H9 (cell line): ENCODE measurements around the gene KLF17. TPM values are rescaled to one million over a fixed set of nuclear protein-coding genes. Genes with fewer than 3 reads are reported as not detected.
"Not testable (repeated sequence)": the region's sequence is repeated elsewhere in the genome, so short reads cannot be mapped to it uniquely, and the experiment has no call there.

Experiments used
- DNase-seq: peaks from one replicate; pipeline ENCODE4 v3.0.0-alpha.2; 2017
- H2AFZ ChIP-seq: one replicate; pipeline ENCODE4 v1.6.1; 2013; ENCODE audit warnings: mild to moderate bottlenecking, low read length, control low read depth, moderate library complexity
- H2AK5ac ChIP-seq: 2 replicates; pipeline ENCODE4 v1.6.1; 2013; ENCODE audit warnings: low read length, control low read depth, mixed read lengths; ENCODE audit not compliant: insufficient read length
- H2BK120ac ChIP-seq: one replicate; pipeline ENCODE4 v1.6.1; 2013; ENCODE audit warnings: low read depth, mild to moderate bottlenecking, low read length, control low read depth, inconsistent platforms; ENCODE audit not compliant: poor library complexity, severe bottlenecking
- H2BK12ac ChIP-seq: 2 replicates; pipeline ENCODE4 v1.6.1; 2013; ENCODE audit warnings: low read length, control low read depth, mixed read lengths, low read depth; ENCODE audit not compliant: insufficient read length
- H2BK15ac ChIP-seq: 2 replicates; pipeline ENCODE4 v1.6.1; 2013; ENCODE audit warnings: low read depth, low read length, control low read depth
- H2BK20ac ChIP-seq: one replicate; pipeline ENCODE4 v1.6.1; 2013; ENCODE audit warnings: low read depth, mild to moderate bottlenecking, low read length, control low read depth, inconsistent platforms; ENCODE audit not compliant: poor library complexity, severe bottlenecking
- H2BK5ac ChIP-seq: 2 replicates; pipeline ENCODE4 v1.6.1; 2013; ENCODE audit warnings: low read length, control low read depth, mixed read lengths; ENCODE audit not compliant: insufficient read length
- H3K14ac ChIP-seq: 2 replicates; pipeline ENCODE4 v1.6.1; 2013; ENCODE audit warnings: low read length, control low read depth; ENCODE audit not compliant: insufficient read depth
- H3K18ac ChIP-seq: 2 replicates; pipeline ENCODE4 v1.6.1; 2013; ENCODE audit warnings: low read depth, mild to moderate bottlenecking, mixed read lengths, low read length, control low read depth; ENCODE audit not compliant: insufficient read length
- H3K23ac ChIP-seq: 2 replicates; pipeline ENCODE4 v1.6.1; 2013; ENCODE audit warnings: low read length, control low read depth, mixed read lengths, low read depth; ENCODE audit not compliant: insufficient read length
- H3K23me2 ChIP-seq: 2 replicates; pipeline ENCODE4 v1.6.1; 2013; ENCODE audit warnings: low read depth, mild to moderate bottlenecking, mixed read lengths, low read length, control low read depth; ENCODE audit not compliant: insufficient read length, poor library complexity, severe bottlenecking
- H3K27ac ChIP-seq: 2 replicates; pipeline ENCODE4 v1.5.1; 2013; ENCODE audit warnings: low read length, control low read depth, mixed read lengths, low read depth; ENCODE audit not compliant: insufficient read length
- H3K27me3 ChIP-seq: 2 replicates; pipeline ENCODE4 v1.6.1; 2013; ENCODE audit warnings: low read length, control low read depth, inconsistent platforms; ENCODE audit not compliant: insufficient read depth
- H3K4ac ChIP-seq: 2 replicates; pipeline ENCODE4 v1.6.1; 2013; ENCODE audit warnings: low read depth, mild to moderate bottlenecking, control low read depth, inconsistent platforms, low read length, moderate library complexity
- H3K4me1 ChIP-seq: 2 replicates; pipeline ENCODE4 v1.6.1; 2013; ENCODE audit warnings: low read length, control low read depth, inconsistent platforms; ENCODE audit not compliant: insufficient read depth
- H3K4me2 ChIP-seq: 2 replicates; pipeline ENCODE4 v1.6.1; 2013; ENCODE audit warnings: low read length, control low read depth, mixed read lengths; ENCODE audit not compliant: insufficient read length, insufficient read depth
- H3K56ac ChIP-seq: 2 replicates; pipeline ENCODE4 v1.6.1; 2013; ENCODE audit warnings: low read depth, mild to moderate bottlenecking, mixed read lengths, low read length, control low read depth; ENCODE audit not compliant: insufficient read length
- H3K79me1 ChIP-seq: 2 replicates; pipeline ENCODE4 v1.6.1; 2013; ENCODE audit warnings: low read depth, mild to moderate bottlenecking, moderate library complexity, low read length, control low read depth, inconsistent platforms; ENCODE audit not compliant: insufficient read depth, poor library complexity, severe bottlenecking
- H3K79me2 ChIP-seq: 2 replicates; pipeline ENCODE4 v1.6.1; 2013; ENCODE audit warnings: low read length, control low read depth, inconsistent platforms; ENCODE audit not compliant: insufficient read depth
- H3K9ac ChIP-seq: 2 replicates; pipeline ENCODE4 v1.6.1; 2013; ENCODE audit warnings: low read length, control low read depth, mixed read lengths; ENCODE audit not compliant: insufficient read length; ENCODE audit errors: extremely low read depth
- H3K9me3 ChIP-seq: one replicate; pipeline ENCODE4 v1.6.1; 2013; ENCODE audit warnings: low read depth, low read length, inconsistent platforms; ENCODE audit not compliant: control insufficient read depth
- H3T11ph ChIP-seq: one replicate; pipeline ENCODE4 v1.6.1; 2013; ENCODE audit warnings: mild to moderate bottlenecking, low read length, control low read depth, inconsistent platforms
- H4K20me1 ChIP-seq: one replicate; pipeline ENCODE4 v1.6.1; 2013; ENCODE audit not compliant: control insufficient read depth, insufficient read length, insufficient read depth
- H4K5ac ChIP-seq: 2 replicates; pipeline ENCODE4 v1.6.1; 2013; ENCODE audit warnings: low read depth, mild to moderate bottlenecking, mixed read lengths, low read length, control low read depth; ENCODE audit not compliant: insufficient read length
- H4K8ac ChIP-seq: replicated peaks from 2 replicates; pipeline ENCODE4 v1.6.1; 2013; ENCODE audit warnings: low read length, control low read depth, mixed read lengths, low read depth; ENCODE audit not compliant: insufficient read length
- H4K91ac ChIP-seq: 2 replicates; pipeline ENCODE4 v1.6.1; 2013; ENCODE audit warnings: low read depth, mild to moderate bottlenecking, moderate library complexity, mixed read lengths, low read length, control low read depth; ENCODE audit not compliant: insufficient read length
- H3K27ac Mint-ChIP-seq, 3 experiments: 2 replicates in 2 of 3; 3 replicates in 1 of 3; pipeline ENCODE4 v1.8.0; 2020 to 2021; ENCODE audit warnings: mixed read lengths in 3 of 3, mild to moderate bottlenecking in 1 of 3, moderate library complexity in 1 of 3
- H3K27me3 Mint-ChIP-seq: 2 replicates; pipeline ENCODE4 v1.8.0; 2021; ENCODE audit warnings: low read depth, mild to moderate bottlenecking, moderate library complexity, mixed read lengths
- H3K36me3 Mint-ChIP-seq, 3 experiments: 2 replicates in 2 of 3; 3 replicates in 1 of 3; pipeline ENCODE4 v1.8.0; 2020 to 2021; ENCODE audit warnings: low read depth in 3 of 3, mixed read lengths in 3 of 3; ENCODE audit not compliant: insufficient read depth in 1 of 3
- H3K4me1 Mint-ChIP-seq, 2 experiments: 2 replicates each; pipeline ENCODE4 v1.8.0; 2020; ENCODE audit warnings: mixed read lengths in 2 of 2
- H3K4me3 Mint-ChIP-seq, 2 experiments: 2 replicates in 1 of 2; 3 replicates in 1 of 2; pipeline ENCODE4 v1.8.0; 2020 to 2021; ENCODE audit warnings: mild to moderate bottlenecking in 2 of 2, mixed read lengths in 2 of 2, moderate library complexity in 1 of 2
- H3K9me3 Mint-ChIP-seq, 2 experiments: 2 replicates in 1 of 2; 3 replicates in 1 of 2; pipeline ENCODE4 v1.8.0; 2020; ENCODE audit warnings: mild to moderate bottlenecking in 2 of 2, mixed read lengths in 2 of 2, moderate library complexity in 1 of 2
- WGBS: extraction: QIAGEN DNeasy Blood & Tissue Kit; methylation state at CpG from one replicate; pipeline ENCODE4 v1.1.7; 2013; ENCODE audit warnings: missing lambda C conversion rate, low lambda C conversion rate, mixed read lengths; ENCODE audit not compliant: insufficient read length; ENCODE audit errors: extremely low coverage; 5-methylcytosine and 5-hydroxymethylcytosine counted together
- total RNA-seq: library from RNA; stranded (reverse); gene quantifications from 2 replicates; pipeline ENCODE4 v1.2.1, GENCODE V29; 2021
- TF ChIP-seq, protein P1 (sequence below): fragments of 200-600 bp; sonication (generic); conservative IDR thresholded peaks from 3 replicates; pipeline ENCODE4 v1.8.0; 2021; ENCODE audit warnings: antibody characterized with exemption, mild to moderate bottlenecking

The KLF17 gene
- total RNA-seq, 1 experiment from 2014 or later, result 0.09 TPM

DNA sequence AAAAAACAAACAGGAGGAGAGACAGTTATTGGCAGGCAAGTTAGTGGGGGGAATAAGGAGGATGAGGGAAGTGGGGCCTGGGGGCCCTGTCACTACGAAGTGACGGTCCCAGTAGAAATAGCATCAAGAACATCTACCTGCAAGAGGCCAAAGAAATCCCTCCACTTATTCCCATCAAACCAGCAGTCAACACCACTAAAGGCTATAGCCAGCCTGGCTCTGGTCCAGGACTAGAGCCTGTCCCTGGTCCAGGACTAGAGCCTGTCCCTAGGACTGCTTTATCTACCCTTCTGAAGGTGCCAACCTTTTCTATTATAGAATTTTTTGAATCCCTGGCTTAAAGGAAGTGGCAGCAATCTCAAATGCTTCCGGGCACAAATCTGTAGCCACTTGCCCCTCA lies 19.6 kb downstream of the KLF17 start:
- no peak overlapping the region for H2AK5ac ChIP-seq
- H4K8ac ChIP-seq, result no peak overlapping the region
- H3K4ac ChIP-seq, result no peak overlapping the region
- H3K23me2 ChIP-seq, result no peaks in the 10 kb centered on the region
- H4K91ac ChIP-seq, result no peak overlapping the region
- H3K36me3 Mint-ChIP-seq, result no peaks in the 10 kb centered on the region
- H3K56ac ChIP-seq, result no peak overlapping the region
- DNase-seq, result no peak
- no CpG with 5 or more reads among the region's 3 CpGs for WGBS
- H3K79me1 ChIP-seq, result no peaks in the 10 kb centered on the region
- no peak overlapping the region for H2BK5ac ChIP-seq
- no peak overlapping the region for H3K18ac ChIP-seq
- H3K9ac ChIP-seq, result no peak overlapping the region
- H4K20me1 ChIP-seq, result no peaks in the 10 kb centered on the region
- no peak overlapping the region for H3K27ac ChIP-seq
- no peaks in the 10 kb centered on the region for H3K27me3 ChIP-seq
- no peaks in the 10 kb centered on the region for H3K4me1 Mint-ChIP-seq
- H2BK120ac ChIP-seq, result no peak overlapping the region
- no peaks in the 10 kb centered on the region for H3K9me3 ChIP-seq
- H3K27me3 Mint-ChIP-seq, result peaks cover 8% of the 10 kb centered on the region
- no peak overlapping the region for H3K14ac ChIP-seq
- H2AFZ ChIP-seq, result no peak overlapping the region
- H3K27ac Mint-ChIP-seq, result no peak overlapping the region
- no peaks in the 10 kb centered on the region for H3K79me2 ChIP-seq
- H3K4me2 ChIP-seq, result no peak overlapping the region
- H3K4me1 ChIP-seq, result no peaks in the 10 kb centered on the region
- H3K23ac ChIP-seq, result no peak overlapping the region
- H3T11ph ChIP-seq, result no peak overlapping the region
- H2BK15ac ChIP-seq, result no peak overlapping the region
- H3K4me3 Mint-ChIP-seq, result no peak overlapping the region
- no peak overlapping the region for H4K5ac ChIP-seq
- H2BK20ac ChIP-seq, result no peak overlapping the region
- TF ChIP-seq, protein P1, sequence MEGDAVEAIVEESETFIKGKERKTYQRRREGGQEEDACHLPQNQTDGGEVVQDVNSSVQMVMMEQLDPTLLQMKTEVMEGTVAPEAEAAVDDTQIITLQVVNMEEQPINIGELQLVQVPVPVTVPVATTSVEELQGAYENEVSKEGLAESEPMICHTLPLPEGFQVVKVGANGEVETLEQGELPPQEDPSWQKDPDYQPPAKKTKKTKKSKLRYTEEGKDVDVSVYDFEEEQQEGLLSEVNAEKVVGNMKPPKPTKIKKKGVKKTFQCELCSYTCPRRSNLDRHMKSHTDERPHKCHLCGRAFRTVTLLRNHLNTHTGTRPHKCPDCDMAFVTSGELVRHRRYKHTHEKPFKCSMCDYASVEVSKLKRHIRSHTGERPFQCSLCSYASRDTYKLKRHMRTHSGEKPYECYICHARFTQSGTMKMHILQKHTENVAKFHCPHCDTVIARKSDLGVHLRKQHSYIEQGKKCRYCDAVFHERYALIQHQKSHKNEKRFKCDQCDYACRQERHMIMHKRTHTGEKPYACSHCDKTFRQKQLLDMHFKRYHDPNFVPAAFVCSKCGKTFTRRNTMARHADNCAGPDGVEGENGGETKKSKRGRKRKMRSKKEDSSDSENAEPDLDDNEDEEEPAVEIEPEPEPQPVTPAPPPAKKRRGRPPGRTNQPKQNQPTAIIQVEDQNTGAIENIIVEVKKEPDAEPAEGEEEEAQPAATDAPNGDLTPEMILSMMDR, result no peak
- peaks cover 0 to 2% of the 10 kb centered on the region in 2 experiments; a peak in 2 of 5 replicates for H3K9me3 Mint-ChIP-seq
- no peak overlapping the region for H2BK12ac ChIP-seq

DNA sequence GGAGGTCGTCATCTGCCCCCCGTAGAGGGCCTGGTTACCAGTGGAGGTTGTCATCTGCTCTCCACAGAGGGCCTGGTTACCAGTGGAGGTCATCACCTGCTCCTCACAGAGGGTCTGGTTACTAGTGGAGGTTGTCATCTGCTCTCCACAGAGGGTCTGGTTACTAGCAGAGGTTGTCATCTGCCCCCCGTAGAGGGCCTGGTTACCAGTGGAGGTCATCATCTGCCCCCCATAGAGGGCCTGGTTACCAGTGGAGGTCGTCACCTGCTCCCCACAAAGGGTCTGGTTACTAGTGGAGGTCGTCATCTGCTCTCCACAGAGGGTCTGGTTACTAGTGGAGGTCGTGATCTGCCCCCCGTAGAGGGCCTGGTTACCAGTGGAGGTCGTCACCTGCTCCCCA lies 20.9 kb downstream of the KLF17 start:
- H3K27ac ChIP-seq, H3K4me1 Mint-ChIP-seq, H3K27me3 ChIP-seq, H3K79me2 ChIP-seq, H3K23ac ChIP-seq, H3K27ac Mint-ChIP-seq, H4K20me1 ChIP-seq, DNase-seq, H2BK15ac ChIP-seq, H3K9ac ChIP-seq, H2BK20ac ChIP-seq, H3K36me3 Mint-ChIP-seq, H3K14ac ChIP-seq, H3K4me2 ChIP-seq, H3T11ph ChIP-seq, H4K8ac ChIP-seq, H2BK5ac ChIP-seq, H3K4ac ChIP-seq, H4K91ac ChIP-seq, H3K79me1 ChIP-seq, H2BK120ac ChIP-seq, H2BK12ac ChIP-seq, H3K9me3 ChIP-seq, H3K23me2 ChIP-seq, H3K4me3 Mint-ChIP-seq, H2AFZ ChIP-seq, H3K27me3 Mint-ChIP-seq, H4K5ac ChIP-seq, H3K4me1 ChIP-seq, H2AK5ac ChIP-seq, H3K9me3 Mint-ChIP-seq, H3K56ac ChIP-seq, H3K18ac ChIP-seq: not testable (repeated sequence)
- no CpG with 5 or more reads among the region's 8 CpGs for WGBS
